ENCODE results near the gene ABLIM2. TPM values are rescaled to one million over a fixed set of nuclear protein-coding genes. Genes with fewer than 3 reads are reported as not detected.

ABLIM2 gene
- total and polyA plus RNA-seq, 10 of the 15 experiments (the other 5 are each of a cell fraction or from before 2014, with no cell fraction given): 0.03 to 0.15 (median 0.05) TPM; not detected in 7

GRCh38 chr4:8189551-8190466, 31.2 kb upstream of the ABLIM2 start:
- no peak for FAIRE-seq
- ChIA-PET POLR2A (no interaction called here), SMC1A (ENCODE audit: uncharacterized antibody, unreplicated experiment) (interaction anchor here (1.4 kb wide), 1 partner anchor 13 kb away, joined by 4 read pairs; no protein-coding TSS in a partner anchor), CTCF (interaction anchor here (0.7 to 6.3 kb wide), 2 partner anchors 13 to 386 kb away, joined by 3 to 96 read pairs; no protein-coding TSS in a partner anchor), RAD21 (ENCODE audit: unreplicated experiment) (interaction anchor here (1.6 to 5.8 kb wide), 3 partner anchors 9 to 13 kb away, joined by 4 to 76 read pairs (median 14); partner anchors contain the start of gene SH3TC1)
- Histone ChIP-seq H3K27me3 (replicated peaks in 1 of 2; ENCODE audit: control insufficient read depth in 2 of 2, insufficient read depth in 2 of 2, low read length in 1 of 2) (no peaks in the 10 kb centered on the region), H3K27ac (ENCODE audit: control insufficient read depth, insufficient read depth) (no peak overlapping the region), H3K4me1 (ENCODE audit: control insufficient read depth, insufficient read depth, low read length) (peaks cover 15% of the 10 kb centered on the region), H3K9me3 (replicated peaks; ENCODE audit: control insufficient read depth, insufficient read depth, low read length) (no peaks in the 10 kb centered on the region), H3K4me2 (ENCODE audit: control insufficient read depth, insufficient read depth) (no peak overlapping the region), H3K9ac (ENCODE audit: control insufficient read depth, insufficient read depth, low read length) (no peak overlapping the region), H3K79me2 (ENCODE audit: control insufficient read depth, insufficient read depth, low read length) (no peaks in the 10 kb centered on the region), H3K4me3 (no peak overlapping the region), H3K36me3 (ENCODE audit: control insufficient read depth in 2 of 2, insufficient read depth in 2 of 2, low read length in 1 of 2) (no peaks in the 10 kb centered on the region), H4K20me1 (ENCODE audit: control insufficient read depth, insufficient read depth) (no peaks in the 10 kb centered on the region), H2AFZ (ENCODE audit: control insufficient read depth, low read depth, low read length) (no peak overlapping the region)
- intact Hi-C loops (cut with micrococcal nuclease; ENCODE audit: unreplicated experiment) (no loop called here), in situ Hi-C loops (cut with MboI) (no loop called here)
- no peak for ATAC-seq
- no TSS peak for BruUV-seq (replicated peaks)
- 88% methylated on average over 24 of the region's 26 CpGs for WGBS (ENCODE audit: insufficient coverage, insufficient replicate concordance, low lambda C conversion rate, missing lambda C conversion rate)
- no peak for DNase-seq (ENCODE audit: low read depth, low spot score)
- no peak for TF ChIP-seq JUND (IDR thresholded peaks at IDR 0.05; ENCODE audit: low read depth, low read length)
- TF ChIP-seq WRNIP1 (IDR thresholded peaks at IDR 0.05; ENCODE audit: borderline replicate concordance, low read depth, low read length): no peak
- TF ChIP-seq USF2 (IDR thresholded peaks at IDR 0.05; ENCODE audit: borderline replicate concordance, low read depth, low read length): no peak
